ENCODE data around the gene KCTD1. TPM values are rescaled to one million over a fixed set of nuclear protein-coding genes. Genes with fewer than 3 reads are reported as not detected.

KCTD1 gene
- total and polyA plus RNA-seq, 4 donors = 4.0 to 17.5 (median 9.2) TPM

DNA sequence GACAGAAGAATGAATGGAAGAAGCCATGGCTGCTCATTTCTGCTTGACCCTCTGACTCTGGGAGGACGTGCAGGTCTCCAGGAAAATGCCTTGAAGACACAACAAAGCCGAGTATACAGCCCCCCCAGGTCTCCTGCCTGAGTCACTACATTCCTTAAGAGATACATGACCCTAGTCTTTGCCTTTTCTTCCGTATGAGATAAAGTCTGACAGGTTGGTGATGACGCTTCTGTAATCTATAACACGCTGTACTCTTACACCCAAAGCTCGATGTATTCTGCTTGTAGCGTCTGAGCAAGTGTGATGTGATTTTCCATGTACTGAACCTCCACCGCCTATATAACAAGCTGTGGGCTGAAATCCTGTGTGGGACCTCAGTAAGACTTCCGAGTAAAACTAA, 77.3 kb downstream of the KCTD1 start:
- Histone ChIP-seq H3K9me3 (ENCODE audit: control insufficient read depth in 4 of 4, insufficient read depth in 3 of 4, low read length in 3 of 4) (no peaks in the 10 kb centered on the region), H3K27me3 (ENCODE audit: control insufficient read depth in 3 of 3, insufficient read depth in 3 of 3, low read length in 2 of 3) (no peaks in the 10 kb centered on the region), H3K4me3 (no peak overlapping the region), H3K9ac (ENCODE audit: insufficient read depth in 1 of 2, low read length in 2 of 2) (no peak overlapping the region), H3K36me3 (ENCODE audit: control insufficient read depth in 4 of 4, insufficient read depth in 4 of 4, low read length in 4 of 4) (peaks cover 0 to 2% (median 0%) of the 10 kb centered on the region in 4 donors), H3K4me1 (ENCODE audit: control insufficient read depth in 5 of 5, insufficient read depth in 5 of 5, low read length in 5 of 5) (peaks cover 0 to 4% (median 0%) of the 10 kb centered on the region in 5 donors), H3K27ac (ENCODE audit: low read depth in 1 of 2, low read length in 1 of 2) (no peak overlapping the region)
- TF ChIP-seq, protein P1, sequence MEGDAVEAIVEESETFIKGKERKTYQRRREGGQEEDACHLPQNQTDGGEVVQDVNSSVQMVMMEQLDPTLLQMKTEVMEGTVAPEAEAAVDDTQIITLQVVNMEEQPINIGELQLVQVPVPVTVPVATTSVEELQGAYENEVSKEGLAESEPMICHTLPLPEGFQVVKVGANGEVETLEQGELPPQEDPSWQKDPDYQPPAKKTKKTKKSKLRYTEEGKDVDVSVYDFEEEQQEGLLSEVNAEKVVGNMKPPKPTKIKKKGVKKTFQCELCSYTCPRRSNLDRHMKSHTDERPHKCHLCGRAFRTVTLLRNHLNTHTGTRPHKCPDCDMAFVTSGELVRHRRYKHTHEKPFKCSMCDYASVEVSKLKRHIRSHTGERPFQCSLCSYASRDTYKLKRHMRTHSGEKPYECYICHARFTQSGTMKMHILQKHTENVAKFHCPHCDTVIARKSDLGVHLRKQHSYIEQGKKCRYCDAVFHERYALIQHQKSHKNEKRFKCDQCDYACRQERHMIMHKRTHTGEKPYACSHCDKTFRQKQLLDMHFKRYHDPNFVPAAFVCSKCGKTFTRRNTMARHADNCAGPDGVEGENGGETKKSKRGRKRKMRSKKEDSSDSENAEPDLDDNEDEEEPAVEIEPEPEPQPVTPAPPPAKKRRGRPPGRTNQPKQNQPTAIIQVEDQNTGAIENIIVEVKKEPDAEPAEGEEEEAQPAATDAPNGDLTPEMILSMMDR (IDR thresholded peaks at IDR 0.05; ENCODE audit: control extremely low read depth, extremely low read depth) = no peak
- ATAC-seq (ENCODE audit: insufficient read depth, low FRiP score) = no peak
- WGBS, 2 donors = 80 to 81% methylated on average over 9 of the region's 9 CpGs
- DNase-seq = no peak

DNA sequence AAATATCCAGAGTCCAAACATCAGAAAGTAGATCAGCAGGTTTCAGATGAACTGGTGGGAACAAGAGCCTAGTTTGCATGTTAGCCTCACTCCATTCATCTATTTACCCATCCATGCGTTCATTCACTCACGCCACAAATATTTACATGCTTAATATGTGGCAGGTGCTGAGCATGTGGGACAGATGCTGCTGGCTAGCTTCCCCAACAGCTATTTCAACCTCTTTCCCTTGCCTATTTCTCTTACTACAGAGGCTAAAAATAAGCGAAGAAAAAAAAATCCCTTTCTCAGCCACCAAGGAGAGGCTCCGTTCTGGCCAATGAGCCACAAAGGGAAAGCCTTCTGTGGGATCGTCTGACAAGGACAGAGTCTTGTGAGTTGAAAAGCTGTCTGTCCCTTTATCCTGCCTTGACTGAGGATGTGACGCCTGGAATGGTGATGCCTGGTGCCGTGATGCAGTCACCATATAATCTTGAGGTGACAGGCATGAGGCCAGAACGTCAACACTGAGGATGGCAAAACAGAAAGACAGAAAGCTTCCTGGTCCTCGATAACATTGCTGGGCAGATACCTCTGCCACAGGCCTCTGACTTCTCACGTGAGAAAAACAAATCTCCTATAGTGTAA, 78.2 kb downstream of the KCTD1 start:
- H3K4me3 ChIP-seq = no peak overlapping the region
- WGBS, 2 donors = 77 to 81% methylated on average over 10 of the region's 10 CpGs
- peaks cover 0 to 2% (median 0%) of the 10 kb centered on the region in 4 donors for H3K9me3 ChIP-seq (ENCODE audit: control insufficient read depth in 4 of 4, insufficient read depth in 3 of 4, low read length in 3 of 4)
- H3K27me3 ChIP-seq (ENCODE audit: control insufficient read depth in 3 of 3, insufficient read depth in 3 of 3, low read length in 2 of 3) = no peaks in the 10 kb centered on the region
- ATAC-seq (ENCODE audit: insufficient read depth, low FRiP score) (no peak), DNase-seq (no peak)
- H3K27ac ChIP-seq (ENCODE audit: low read depth in 1 of 2, low read length in 1 of 2) = no peak overlapping the region
- H3K4me1 ChIP-seq (ENCODE audit: control insufficient read depth in 5 of 5, insufficient read depth in 5 of 5, low read length in 5 of 5) = peaks cover 0 to 4% (median 0%) of the 10 kb centered on the region in 5 donors
- H3K36me3 ChIP-seq (ENCODE audit: control insufficient read depth in 4 of 4, insufficient read depth in 4 of 4, low read length in 4 of 4) = peaks cover 0 to 7% (median 0%) of the 10 kb centered on the region in 4 donors
- H3K9ac ChIP-seq (ENCODE audit: insufficient read depth in 1 of 2, low read length in 2 of 2) = no peak overlapping the region
- TF ChIP-seq, protein P1 (IDR thresholded peaks at IDR 0.05; ENCODE audit: control extremely low read depth, extremely low read depth) = no peak

DNA sequence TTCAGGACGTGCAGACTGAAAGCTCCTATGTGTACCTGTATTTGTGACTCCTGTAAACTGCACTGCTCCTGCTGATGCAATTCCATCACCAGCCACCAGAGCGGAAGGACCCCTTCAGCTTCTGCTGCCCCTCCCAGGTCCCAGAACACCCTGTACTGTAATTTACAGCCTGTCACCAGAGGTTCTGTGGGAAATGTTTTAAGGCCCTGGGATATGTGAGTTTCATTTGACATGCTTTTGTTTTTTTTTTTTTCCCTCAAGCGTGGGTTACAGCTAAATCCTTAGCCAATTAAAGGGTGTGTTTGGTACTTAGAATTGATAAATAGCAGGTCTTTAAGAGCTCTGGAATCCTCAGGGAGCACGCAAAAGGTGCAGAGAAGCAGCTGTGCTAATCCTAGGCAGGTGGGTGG, 79.4 kb downstream of the KCTD1 start:
- ATAC-seq (ENCODE audit: insufficient read depth, low FRiP score) (no peak), DNase-seq (no peak)
- no peak overlapping the region for H3K27ac ChIP-seq (ENCODE audit: low read depth in 1 of 2, low read length in 1 of 2)
- peaks cover 0 to 4% (median 0%) of the 10 kb centered on the region in 5 donors for H3K4me1 ChIP-seq (ENCODE audit: control insufficient read depth in 5 of 5, insufficient read depth in 5 of 5, low read length in 5 of 5)
- WGBS, 2 donors = 73 to 75% methylated on average over 4 of the region's 4 CpGs
- H3K4me3 ChIP-seq = no peak overlapping the region
- peaks cover 0 to 7% (median 0%) of the 10 kb centered on the region in 4 donors for H3K36me3 ChIP-seq (ENCODE audit: control insufficient read depth in 4 of 4, insufficient read depth in 4 of 4, low read length in 4 of 4)
- TF ChIP-seq, protein P1 (IDR thresholded peaks at IDR 0.05; ENCODE audit: control extremely low read depth, extremely low read depth) = no peak
- H3K9me3 ChIP-seq (ENCODE audit: control insufficient read depth in 4 of 4, insufficient read depth in 3 of 4, low read length in 3 of 4) = peaks cover 0 to 2% (median 0%) of the 10 kb centered on the region in 4 donors
- no peak overlapping the region for H3K9ac ChIP-seq (ENCODE audit: insufficient read depth in 1 of 2, low read length in 2 of 2)
- no peaks in the 10 kb centered on the region for H3K27me3 ChIP-seq (ENCODE audit: control insufficient read depth in 3 of 3, insufficient read depth in 3 of 3, low read length in 2 of 3)
